ENCODE measurements around the gene USP6NL.

Gene USP6NL

GRCh38 chr10:11603741-11604140, 7.7 kb downstream of the USP6NL start:
- TF ChIP-seq FOXP2 (optimal IDR thresholded peaks at IDR 0.05; ENCODE audit: borderline replicate concordance, extremely low read depth, extremely low read length, insufficient read depth) = no peak
- TF ChIP-seq POLR2AphosphoS5 (IDR thresholded peaks at IDR 0.05; ENCODE audit: low read depth, low read length) = no peak
- TF ChIP-seq TAF1 (IDR thresholded peaks at IDR 0.05; ENCODE audit: borderline replicate concordance, insufficient read depth, low read length) = no peak

DNA sequence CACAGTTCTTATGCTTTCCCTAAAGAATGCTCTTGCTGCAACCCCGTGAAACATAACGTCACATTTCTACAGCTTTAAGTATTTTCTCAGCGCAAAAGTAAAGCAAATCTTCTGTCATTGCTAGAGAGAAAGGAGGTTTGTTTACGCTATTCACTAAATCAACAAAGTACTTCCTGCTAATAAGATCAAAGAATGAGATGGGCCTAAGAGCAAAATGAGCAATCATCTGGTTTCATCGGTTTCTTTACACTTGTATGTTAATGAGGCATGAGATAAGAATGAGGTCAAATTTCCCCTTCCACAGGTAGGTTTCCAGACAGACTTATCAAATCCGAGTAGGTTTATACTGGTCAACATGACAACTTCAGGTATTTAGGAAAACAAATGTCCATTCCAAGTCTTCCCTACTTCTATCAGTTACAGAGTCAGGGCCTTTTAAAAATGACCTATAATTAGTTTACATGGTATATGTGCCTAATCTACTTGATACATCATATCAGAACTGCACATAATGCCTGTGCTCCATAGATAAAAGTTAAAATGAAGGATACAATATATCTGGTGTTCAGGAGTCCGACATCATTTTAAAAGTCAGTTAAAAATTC, 8.4 kb downstream of the USP6NL start:
- TF ChIP-seq SIN3A (IDR thresholded peaks at IDR 0.05; ENCODE audit: borderline replicate concordance, insufficient read depth, low read length) (no peak), TAF1 (IDR thresholded peaks at IDR 0.05; ENCODE audit: borderline replicate concordance, insufficient read depth, low read length) (no peak), REST (IDR thresholded peaks at IDR 0.05; ENCODE audit: insufficient read depth in 1 of 2, low read depth in 2 of 2, low read length in 2 of 2) (no peak), POLR2AphosphoS5 (IDR thresholded peaks at IDR 0.05; ENCODE audit: low read depth, low read length) (no peak), FOXP2 (optimal IDR thresholded peaks at IDR 0.05; ENCODE audit: borderline replicate concordance, extremely low read depth, extremely low read length, insufficient read depth) (no peak)

GRCh38 chr10:11602358-11602757, 9.1 kb downstream of the USP6NL start:
- no peak for TF ChIP-seq TAF1 (IDR thresholded peaks at IDR 0.05; ENCODE audit: borderline replicate concordance, insufficient read depth, low read length)
- no peak for TF ChIP-seq POLR2AphosphoS5 (IDR thresholded peaks at IDR 0.05; ENCODE audit: low read depth, low read length)
- no peak for TF ChIP-seq REST (IDR thresholded peaks at IDR 0.05; ENCODE audit: insufficient read depth in 1 of 2, low read depth in 2 of 2, low read length in 2 of 2)
- TF ChIP-seq FOXP2 (optimal IDR thresholded peaks at IDR 0.05; ENCODE audit: borderline replicate concordance, extremely low read depth, extremely low read length, insufficient read depth) = no peak
- TF ChIP-seq SIN3A (IDR thresholded peaks at IDR 0.05; ENCODE audit: borderline replicate concordance, insufficient read depth, low read length) = no peak

DNA sequence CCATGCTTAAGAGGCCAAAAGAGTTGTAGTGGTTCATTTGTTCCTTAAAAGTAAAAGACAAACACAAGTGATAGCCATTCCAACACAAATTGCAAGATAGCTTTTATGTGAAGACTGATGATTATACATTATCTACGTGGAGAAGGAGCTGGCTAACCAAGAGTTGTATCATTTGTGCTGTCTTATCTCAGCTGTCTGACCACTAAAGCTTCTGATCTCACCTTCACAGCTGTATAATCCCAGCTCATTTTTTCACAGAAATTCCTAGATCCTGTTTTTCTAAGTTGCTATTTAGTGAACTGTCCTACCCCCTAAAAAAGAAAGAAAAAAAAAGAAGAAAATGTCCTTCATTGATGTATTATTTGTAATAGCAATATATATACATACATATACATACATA, 9.8 kb downstream of the USP6NL start:
- TF ChIP-seq POLR2AphosphoS5 (IDR thresholded peaks at IDR 0.05; ENCODE audit: low read depth, low read length) (no peak), SIN3A (IDR thresholded peaks at IDR 0.05; ENCODE audit: borderline replicate concordance, insufficient read depth, low read length) (no peak), FOXP2 (optimal IDR thresholded peaks at IDR 0.05; ENCODE audit: borderline replicate concordance, extremely low read depth, extremely low read length, insufficient read depth) (no peak), REST (IDR thresholded peaks at IDR 0.05; ENCODE audit: insufficient read depth in 1 of 2, low read depth in 2 of 2, low read length in 2 of 2) (no peak), TAF1 (IDR thresholded peaks at IDR 0.05; ENCODE audit: borderline replicate concordance, insufficient read depth, low read length) (no peak)

DNA sequence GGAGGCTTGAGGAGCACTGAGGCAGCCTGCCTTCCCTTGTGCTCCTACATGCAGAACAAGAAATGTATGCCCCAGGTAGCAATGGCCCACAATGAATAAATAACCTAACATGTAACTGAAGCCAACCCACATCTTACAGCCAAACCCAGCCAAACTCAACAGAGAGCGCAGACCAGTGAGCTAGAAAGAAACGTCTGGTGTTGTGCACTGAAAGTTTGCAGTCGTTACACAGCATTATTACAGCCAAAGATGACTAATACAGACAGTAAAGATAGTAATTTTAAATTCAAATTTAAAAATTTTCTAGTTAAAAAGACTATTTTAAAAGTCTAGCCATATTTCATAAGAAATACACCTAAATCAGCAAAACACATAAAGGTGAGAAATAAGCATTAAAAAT, 11.2 kb downstream of the USP6NL start:
- TF ChIP-seq TAF1 (IDR thresholded peaks at IDR 0.05; ENCODE audit: borderline replicate concordance, insufficient read depth, low read length) (no peak), SIN3A (IDR thresholded peaks at IDR 0.05; ENCODE audit: borderline replicate concordance, insufficient read depth, low read length) (no peak), POLR2AphosphoS5 (IDR thresholded peaks at IDR 0.05; ENCODE audit: low read depth, low read length) (no peak), REST (IDR thresholded peaks at IDR 0.05; ENCODE audit: insufficient read depth in 1 of 2, low read depth in 2 of 2, low read length in 2 of 2) (no peak), FOXP2 (optimal IDR thresholded peaks at IDR 0.05; ENCODE audit: borderline replicate concordance, extremely low read depth, extremely low read length, insufficient read depth) (no peak)

Data from PFSK-1 (cell line).